Fibroblast of the aortic adventitia (primary cell): ENCODE data around the gene RSPH1. TPM values are rescaled to one million over a fixed set of nuclear protein-coding genes. Genes with fewer than 3 reads are reported as not detected.

Source experiments
- DNase-seq: peaks from one replicate; pipeline ENCODE4 v3.0.0-alpha.2; 2010; ENCODE audit warnings: low read depth
- H3K4me3 ChIP-seq: 2 replicates; pipeline ENCODE4 v1.5.1; 2011; ENCODE audit warnings: low read depth, mild to moderate bottlenecking, control low read depth, low read length, moderate library complexity
- total RNA-seq: library from RNA; depleted of rRNA; stranded (reverse); fragments of >200 nt; gene quantifications from 2 replicates; pipeline ENCODE4 v1.2.3, GENCODE V29; 2012; ENCODE audit warnings: low replicate concordance
- TF ChIP-seq, protein P1 (sequence below): IDR thresholded peaks from 2 replicates; pipeline ENCODE4 v1.5.1; 2011; ENCODE audit warnings: mild to moderate bottlenecking, low read length, control low read depth, inconsistent platforms; ENCODE audit not compliant: insufficient read depth

RSPH1 gene
- total RNA-seq, 1 donor = not detected

DNA sequence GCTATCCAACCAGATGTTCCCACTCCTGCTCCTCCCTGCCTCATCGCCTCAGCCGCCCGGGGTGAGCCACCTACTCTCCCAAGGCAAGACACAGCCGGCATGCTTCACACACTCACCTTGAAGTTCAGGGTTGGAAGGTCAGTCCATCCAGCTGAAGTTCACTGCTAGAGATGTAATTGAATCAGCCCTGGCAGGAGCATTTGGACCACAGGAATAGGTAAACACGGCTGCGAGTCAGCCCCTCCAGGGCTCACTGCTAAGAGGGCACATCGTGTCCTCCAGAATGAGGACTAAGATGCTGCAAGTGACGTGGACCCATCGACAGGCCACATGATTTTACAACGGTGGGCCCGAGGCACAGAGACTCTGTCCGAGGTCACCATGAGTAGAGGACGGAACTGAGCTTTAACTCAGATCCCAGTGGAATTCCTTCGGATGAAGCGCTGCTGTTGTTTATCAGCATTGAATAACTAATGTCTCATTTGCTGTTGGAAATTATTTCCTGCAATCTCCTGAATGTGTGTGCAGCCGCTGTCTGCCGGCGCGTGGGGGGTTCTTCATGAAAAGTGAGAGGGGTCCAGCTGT is 41.9 kb downstream of the RSPH1 start:
- H3K4me3 ChIP-seq = no peak overlapping the region
- TF ChIP-seq, protein P1, sequence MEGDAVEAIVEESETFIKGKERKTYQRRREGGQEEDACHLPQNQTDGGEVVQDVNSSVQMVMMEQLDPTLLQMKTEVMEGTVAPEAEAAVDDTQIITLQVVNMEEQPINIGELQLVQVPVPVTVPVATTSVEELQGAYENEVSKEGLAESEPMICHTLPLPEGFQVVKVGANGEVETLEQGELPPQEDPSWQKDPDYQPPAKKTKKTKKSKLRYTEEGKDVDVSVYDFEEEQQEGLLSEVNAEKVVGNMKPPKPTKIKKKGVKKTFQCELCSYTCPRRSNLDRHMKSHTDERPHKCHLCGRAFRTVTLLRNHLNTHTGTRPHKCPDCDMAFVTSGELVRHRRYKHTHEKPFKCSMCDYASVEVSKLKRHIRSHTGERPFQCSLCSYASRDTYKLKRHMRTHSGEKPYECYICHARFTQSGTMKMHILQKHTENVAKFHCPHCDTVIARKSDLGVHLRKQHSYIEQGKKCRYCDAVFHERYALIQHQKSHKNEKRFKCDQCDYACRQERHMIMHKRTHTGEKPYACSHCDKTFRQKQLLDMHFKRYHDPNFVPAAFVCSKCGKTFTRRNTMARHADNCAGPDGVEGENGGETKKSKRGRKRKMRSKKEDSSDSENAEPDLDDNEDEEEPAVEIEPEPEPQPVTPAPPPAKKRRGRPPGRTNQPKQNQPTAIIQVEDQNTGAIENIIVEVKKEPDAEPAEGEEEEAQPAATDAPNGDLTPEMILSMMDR = no peak
- DNase-seq = no peak

DNA sequence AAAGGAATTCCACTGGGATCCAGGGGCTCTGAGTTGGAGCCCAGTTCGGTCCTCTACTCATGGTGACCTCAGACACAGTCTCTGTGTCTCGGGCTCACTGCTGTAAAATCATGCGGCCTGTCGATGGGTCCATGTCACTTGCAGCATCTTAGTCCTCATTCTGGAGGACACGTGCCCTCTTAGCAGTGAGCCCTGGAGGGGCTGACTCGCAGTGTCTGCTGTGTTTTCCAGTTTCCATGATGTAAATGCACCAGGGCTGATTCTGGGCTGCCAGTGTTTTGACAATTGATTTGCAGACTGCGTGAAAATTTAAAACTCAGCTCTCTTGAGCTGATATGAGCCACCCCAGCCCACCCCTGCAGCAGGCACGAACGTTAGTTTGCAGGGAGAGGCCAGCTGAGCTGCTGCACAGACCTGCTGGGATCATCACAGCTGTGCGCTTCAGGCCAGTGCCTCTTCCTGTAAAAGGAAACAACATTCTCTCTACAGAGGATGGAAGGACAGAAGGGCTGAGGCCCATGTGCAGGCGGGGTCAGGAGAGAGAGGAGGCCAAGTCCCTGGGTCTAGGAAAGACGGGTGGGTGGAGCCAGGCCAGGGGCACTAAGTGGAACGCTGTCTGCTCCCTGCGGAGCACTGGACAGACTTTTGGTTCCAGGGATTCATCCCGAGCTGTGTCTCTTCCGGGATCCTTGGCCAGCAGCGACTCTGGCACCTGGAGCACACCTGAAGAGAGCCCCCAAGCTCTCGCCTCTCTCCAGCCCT is 42.6 kb downstream of the RSPH1 start:
- no peak overlapping the region for H3K4me3 ChIP-seq
- TF ChIP-seq, protein P1 = no peak
- DNase-seq = no peak

DNA sequence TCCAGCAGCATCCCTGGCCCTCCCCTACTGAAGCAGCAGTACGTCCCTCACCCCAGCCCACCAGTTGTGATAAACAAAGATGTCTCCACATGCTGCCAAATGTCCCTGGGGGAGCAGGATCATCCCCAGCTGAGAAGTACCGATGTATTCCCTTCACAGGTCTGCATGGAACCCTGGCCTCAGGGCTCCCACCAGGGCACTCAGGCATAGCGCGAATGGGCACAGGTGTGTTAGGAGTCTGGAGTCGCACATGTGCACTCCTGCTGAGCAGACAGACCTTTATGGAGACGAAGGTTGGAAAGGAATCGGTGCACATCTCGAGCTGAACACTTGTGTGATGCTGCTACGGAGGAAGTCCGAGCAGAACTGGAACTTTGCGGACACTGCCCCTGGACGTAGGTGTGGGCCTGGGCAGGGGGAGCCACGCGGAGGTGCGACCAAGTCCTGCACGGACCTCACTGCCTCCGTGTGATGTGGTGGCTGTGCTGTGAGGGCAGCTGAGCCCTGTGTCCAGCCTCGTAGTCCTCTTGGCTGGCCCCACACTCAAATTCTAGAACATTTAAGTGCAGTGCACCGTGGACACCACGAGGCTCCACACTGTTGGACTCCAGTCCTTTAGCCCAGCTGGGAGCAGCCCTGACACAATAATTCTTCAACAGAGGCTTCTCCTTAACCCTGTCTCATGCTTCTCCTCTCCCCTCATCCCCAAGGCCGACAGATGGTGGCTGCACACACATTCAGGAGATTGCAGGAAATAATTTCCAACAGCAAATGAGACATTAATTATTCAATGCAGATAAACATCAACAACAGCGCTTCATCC is 43.4 kb downstream of the RSPH1 start:
- TF ChIP-seq, protein P1 = no peak
- no peak overlapping the region for H3K4me3 ChIP-seq
- DNase-seq = no peak

GRCh38 chr21:42451941-42452340 is 44.1 kb downstream of the RSPH1 start:
- TF ChIP-seq, protein P1 = no peak
- H3K4me3 ChIP-seq = no peak overlapping the region

DNA sequence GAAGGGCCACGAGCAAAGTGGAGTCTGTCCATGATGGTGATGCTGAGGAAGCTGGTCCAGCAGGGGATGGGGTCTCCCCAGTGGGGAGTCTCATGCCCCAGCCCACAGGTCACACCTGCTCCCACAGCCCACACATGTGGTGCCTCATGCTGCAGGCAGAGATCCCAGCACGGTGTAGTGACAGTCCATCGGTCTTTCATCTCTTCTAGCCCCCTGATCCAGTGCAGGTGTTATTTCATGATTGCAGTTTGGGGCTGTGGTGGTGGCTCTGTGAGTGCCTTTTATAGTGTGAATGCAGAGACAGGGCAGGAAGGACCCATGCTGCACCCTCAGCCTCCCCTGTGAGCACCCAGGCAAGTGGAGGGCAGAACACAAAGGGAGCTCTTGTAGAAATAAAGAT is 47.3 kb downstream of the RSPH1 start:
- TF ChIP-seq, protein P1 = no peak
- no peak for DNase-seq
- no peak overlapping the region for H3K4me3 ChIP-seq

More at GRCh38 chr21:42451941-42452340, 44.1 kb downstream of the RSPH1 start:
- no peak for DNase-seq

- TF ChIP-seq, protein P1 = no peak
- no peak for DNase-seq
- no peak overlapping the region for H3K4me3 ChIP-seq
Observed at GRCh38 chr21:42447732-42448131, 48.3 kb downstream of the RSPH1 start.
